AG10803 (cell line): Measurements from ENCODE around the gene EGR1.
"Not testable (repeated sequence)": the region's sequence is repeated elsewhere in the genome, so short reads cannot be mapped to it uniquely, and the experiment has no call there.

ENCODE experiments used
- DNase-seq: peaks from one replicate; pipeline ENCODE4 v3.0.0; 2010; ENCODE audit warnings: low read depth
- H3K4me3 ChIP-seq: 2 replicates; pipeline ENCODE4 v1.5.1; 2011; ENCODE audit warnings: mild to moderate bottlenecking, low read length, control low read depth
- CTCF ChIP-seq: conservative IDR thresholded peaks from 2 replicates; pipeline ENCODE4 v1.5.1; 2011; ENCODE audit warnings: mild to moderate bottlenecking, low read length, control low read depth, inconsistent platforms

The EGR1 gene

DNA sequence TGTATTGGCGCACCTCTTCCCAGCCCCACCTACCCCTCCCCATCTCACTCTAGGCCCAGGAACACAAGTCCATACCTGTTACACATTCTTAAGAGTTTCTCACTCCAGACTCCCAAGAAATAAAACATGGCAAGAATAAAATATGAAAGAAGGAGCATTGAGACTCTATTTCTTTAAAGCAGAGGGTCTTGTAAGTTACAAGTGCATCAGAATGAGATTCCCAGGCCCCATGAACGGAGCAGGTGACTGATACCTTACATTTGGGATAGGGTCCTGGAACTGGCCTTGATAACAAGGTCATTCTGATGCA is 5.7 kb downstream of the EGR1 start:
- no peak overlapping the region for H3K4me3 ChIP-seq
- DNase-seq, result no peak
- TF ChIP-seq CTCF, result no peak

GRCh38 chr5:138472353-138472752 is 7.1 kb downstream of the EGR1 start:
- TF ChIP-seq CTCF, result no peak
- no peak overlapping the region for H3K4me3 ChIP-seq

GRCh38 chr5:138473151-138473550 is 7.9 kb downstream of the EGR1 start:
- H3K4me3 ChIP-seq, DNase-seq: not testable (repeated sequence)

More at GRCh38 chr5:138472353-138472752, 7.1 kb downstream of the EGR1 start:
- no peak for DNase-seq

DNA sequence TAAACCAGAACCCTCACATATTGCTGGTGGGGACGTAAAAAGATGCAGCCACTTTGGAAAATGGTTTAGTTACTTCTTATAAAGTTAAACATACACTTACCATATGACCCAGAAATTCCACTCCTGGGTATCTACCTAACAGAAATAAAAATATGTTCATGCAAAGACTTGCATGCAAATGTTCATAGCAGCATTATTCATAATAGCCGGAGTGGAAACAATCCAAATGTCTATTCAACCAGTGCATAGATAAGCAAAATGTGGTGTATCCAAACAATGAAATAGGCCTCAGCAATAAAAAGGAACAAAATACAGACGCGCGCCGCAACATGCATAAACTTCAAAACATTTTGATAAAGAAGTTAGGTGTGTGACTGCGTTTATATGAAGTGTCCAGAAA is 11.6 kb downstream of the EGR1 start:
- H3K4me3 ChIP-seq, result no peak overlapping the region
- DNase-seq, result no peak
- TF ChIP-seq CTCF, result no peak

GRCh38 chr5:138482638-138483037 is 17.4 kb downstream of the EGR1 start:
- no peak for TF ChIP-seq CTCF
- no peak for DNase-seq
- no peak overlapping the region for H3K4me3 ChIP-seq

DNA sequence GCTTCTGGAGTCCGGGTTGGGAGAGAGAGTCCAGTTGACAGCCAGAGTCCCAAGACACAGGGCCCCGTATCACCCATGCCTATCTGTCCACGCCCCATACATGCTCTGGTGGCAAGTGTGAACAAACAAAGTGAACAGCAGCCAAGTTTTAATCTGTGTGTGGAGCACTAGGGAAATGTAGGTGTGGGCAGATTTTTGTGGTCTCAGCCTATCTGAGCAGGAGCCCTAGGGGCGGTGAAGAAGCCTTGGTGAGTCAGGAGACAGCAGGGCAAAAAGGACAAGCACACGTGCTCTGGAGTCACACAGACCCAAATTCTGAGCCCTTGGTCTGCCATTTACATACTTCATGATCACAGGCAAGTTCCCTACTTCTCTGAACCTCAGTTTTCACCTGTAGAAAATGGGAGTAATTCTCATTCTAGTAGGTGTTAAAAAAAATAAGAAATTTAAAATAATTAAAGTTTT is 23.2 kb downstream of the EGR1 start:
- no peak overlapping the region for H3K4me3 ChIP-seq
- no peak for TF ChIP-seq CTCF
- peak; percentile 45 for DNase-seq

GRCh38 chr5:138489683-138490061 is 24.4 kb downstream of the EGR1 start:
- no peak for TF ChIP-seq CTCF

GRCh38 chr5:138490648-138491283 is 25.5 kb downstream of the EGR1 start:
- no peak for DNase-seq
- no peak overlapping the region for H3K4me3 ChIP-seq
- TF ChIP-seq CTCF, result no peak

More at GRCh38 chr5:138489683-138490061, 24.4 kb downstream of the EGR1 start:
- H3K4me3 ChIP-seq, result no peak overlapping the region
- no peak for DNase-seq
